ENCODE measurements around the gene CIT. TPM values are rescaled to one million over a fixed set of nuclear protein-coding genes. Genes with fewer than 3 reads are reported as not detected.

CIT gene
- total and polyA plus RNA-seq, 4 donors: 0.31 to 24.7 (median 1.8) TPM

DNA sequence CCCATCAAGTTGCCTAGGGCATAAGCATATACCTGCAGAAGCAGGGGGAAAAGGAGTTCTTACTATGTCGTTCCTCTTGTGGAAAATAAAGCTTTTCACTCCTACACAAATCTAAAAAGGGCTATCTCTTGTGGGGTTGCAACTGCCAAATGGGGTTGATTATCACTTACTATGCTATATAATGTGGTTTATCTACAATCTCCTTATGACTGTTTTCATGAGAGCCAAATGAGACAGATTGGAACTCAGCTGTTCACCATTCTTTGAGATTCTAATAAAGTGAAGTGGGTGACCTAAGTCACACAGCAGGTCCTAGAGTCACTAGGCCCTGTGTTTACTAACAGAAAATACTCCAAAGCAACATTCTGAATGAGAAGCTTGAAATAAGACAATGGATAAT, 47.7 kb downstream of the CIT start:
- Histone ChIP-seq H3K4me3 (ENCODE audit: low read depth in 1 of 3, low read length in 3 of 3) (no peak overlapping the region), H3K4me1 (ENCODE audit: control insufficient read depth in 4 of 4, insufficient read depth in 4 of 4, low read length in 3 of 4) (no peaks in the 10 kb centered on the region), H3K9me3 (ENCODE audit: control insufficient read depth in 4 of 4, low read length in 3 of 4) (no peaks in the 10 kb centered on the region), H3K9ac (ENCODE audit: low read depth in 1 of 2, low read length in 2 of 2) (no peak overlapping the region), H3K36me3 (ENCODE audit: control insufficient read depth in 4 of 4, insufficient read depth in 3 of 4, low read depth in 1 of 4, low read length in 3 of 4) (no peaks in the 10 kb centered on the region), H3K27ac (ENCODE audit: low read depth in 1 of 2, low read length in 2 of 2) (no peak overlapping the region), H3K27me3 (ENCODE audit: control insufficient read depth in 4 of 4, insufficient read depth in 4 of 4, low read length in 3 of 4) (no peaks in the 10 kb centered on the region)
- 96% methylated on average over 1 of the region's 1 CpG for WGBS
- DNase-seq (ENCODE audit: low spot score): no peak
- no peak for TF ChIP-seq RXRA (IDR thresholded peaks at IDR 0.05)

DNA sequence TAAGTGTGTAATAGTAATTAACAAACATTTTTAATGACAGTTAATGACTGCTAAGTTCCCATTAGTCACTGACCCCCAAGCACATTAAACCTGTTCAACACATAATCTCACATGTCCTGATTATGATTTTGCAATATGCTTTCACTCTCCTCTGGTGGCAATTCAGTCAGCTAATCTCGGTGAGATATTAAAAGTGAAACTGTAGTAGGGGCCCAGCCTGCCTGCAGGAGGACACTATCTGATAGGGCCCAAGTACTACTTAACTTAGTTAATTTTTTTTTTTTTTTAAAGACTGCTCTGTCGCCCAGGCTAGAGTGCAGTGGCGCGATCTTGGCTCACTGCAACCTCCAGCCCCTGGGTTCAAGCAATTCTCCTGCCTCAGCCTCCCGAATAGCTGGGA, 48.8 kb downstream of the CIT start:
- WGBS: 94% methylated on average over 5 of the region's 5 CpGs
- H3K27ac ChIP-seq (ENCODE audit: low read depth in 1 of 2, low read length in 2 of 2): no peak overlapping the region
- DNase-seq (ENCODE audit: low spot score): no peak
- H3K4me1 ChIP-seq (ENCODE audit: control insufficient read depth in 4 of 4, insufficient read depth in 4 of 4, low read length in 3 of 4): no peaks in the 10 kb centered on the region
- no peak overlapping the region for H3K9ac ChIP-seq (ENCODE audit: low read depth in 1 of 2, low read length in 2 of 2)
- TF ChIP-seq, protein P1, sequence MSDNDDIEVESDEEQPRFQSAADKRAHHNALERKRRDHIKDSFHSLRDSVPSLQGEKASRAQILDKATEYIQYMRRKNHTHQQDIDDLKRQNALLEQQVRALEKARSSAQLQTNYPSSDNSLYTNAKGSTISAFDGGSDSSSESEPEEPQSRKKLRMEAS (IDR thresholded peaks at IDR 0.05): no peak
- no peak for TF ChIP-seq RXRA (IDR thresholded peaks at IDR 0.05)
- TF ChIP-seq JUND (IDR thresholded peaks at IDR 0.05): no peak
- no peak for TF ChIP-seq FOXA1 (IDR thresholded peaks at IDR 0.05)
- TF ChIP-seq FOXA2 (IDR thresholded peaks at IDR 0.05): no peak
- no peak for TF ChIP-seq RAD21 (IDR thresholded peaks at IDR 0.05)
- TF ChIP-seq YY1 (IDR thresholded peaks at IDR 0.05): no peak
- TF ChIP-seq HNF4A (conservative IDR thresholded peaks at IDR 0.05): no peak
- TF ChIP-seq, protein P2, sequence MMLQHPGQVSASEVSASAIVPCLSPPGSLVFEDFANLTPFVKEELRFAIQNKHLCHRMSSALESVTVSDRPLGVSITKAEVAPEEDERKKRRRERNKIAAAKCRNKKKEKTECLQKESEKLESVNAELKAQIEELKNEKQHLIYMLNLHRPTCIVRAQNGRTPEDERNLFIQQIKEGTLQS (IDR thresholded peaks at IDR 0.05): no peak
- no peak for TF ChIP-seq TAF1 (conservative IDR thresholded peaks at IDR 0.05)
- TF ChIP-seq, protein P3, sequence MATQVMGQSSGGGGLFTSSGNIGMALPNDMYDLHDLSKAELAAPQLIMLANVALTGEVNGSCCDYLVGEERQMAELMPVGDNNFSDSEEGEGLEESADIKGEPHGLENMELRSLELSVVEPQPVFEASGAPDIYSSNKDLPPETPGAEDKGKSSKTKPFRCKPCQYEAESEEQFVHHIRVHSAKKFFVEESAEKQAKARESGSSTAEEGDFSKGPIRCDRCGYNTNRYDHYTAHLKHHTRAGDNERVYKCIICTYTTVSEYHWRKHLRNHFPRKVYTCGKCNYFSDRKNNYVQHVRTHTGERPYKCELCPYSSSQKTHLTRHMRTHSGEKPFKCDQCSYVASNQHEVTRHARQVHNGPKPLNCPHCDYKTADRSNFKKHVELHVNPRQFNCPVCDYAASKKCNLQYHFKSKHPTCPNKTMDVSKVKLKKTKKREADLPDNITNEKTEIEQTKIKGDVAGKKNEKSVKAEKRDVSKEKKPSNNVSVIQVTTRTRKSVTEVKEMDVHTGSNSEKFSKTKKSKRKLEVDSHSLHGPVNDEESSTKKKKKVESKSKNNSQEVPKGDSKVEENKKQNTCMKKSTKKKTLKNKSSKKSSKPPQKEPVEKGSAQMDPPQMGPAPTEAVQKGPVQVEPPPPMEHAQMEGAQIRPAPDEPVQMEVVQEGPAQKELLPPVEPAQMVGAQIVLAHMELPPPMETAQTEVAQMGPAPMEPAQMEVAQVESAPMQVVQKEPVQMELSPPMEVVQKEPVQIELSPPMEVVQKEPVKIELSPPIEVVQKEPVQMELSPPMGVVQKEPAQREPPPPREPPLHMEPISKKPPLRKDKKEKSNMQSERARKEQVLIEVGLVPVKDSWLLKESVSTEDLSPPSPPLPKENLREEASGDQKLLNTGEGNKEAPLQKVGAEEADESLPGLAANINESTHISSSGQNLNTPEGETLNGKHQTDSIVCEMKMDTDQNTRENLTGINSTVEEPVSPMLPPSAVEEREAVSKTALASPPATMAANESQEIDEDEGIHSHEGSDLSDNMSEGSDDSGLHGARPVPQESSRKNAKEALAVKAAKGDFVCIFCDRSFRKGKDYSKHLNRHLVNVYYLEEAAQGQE (IDR thresholded peaks at IDR 0.05): no peak
- TF ChIP-seq NR2F2 (IDR thresholded peaks at IDR 0.05): no peak
- TF ChIP-seq HNF4G (IDR thresholded peaks at IDR 0.05): no peak
- TF ChIP-seq, protein P4, sequence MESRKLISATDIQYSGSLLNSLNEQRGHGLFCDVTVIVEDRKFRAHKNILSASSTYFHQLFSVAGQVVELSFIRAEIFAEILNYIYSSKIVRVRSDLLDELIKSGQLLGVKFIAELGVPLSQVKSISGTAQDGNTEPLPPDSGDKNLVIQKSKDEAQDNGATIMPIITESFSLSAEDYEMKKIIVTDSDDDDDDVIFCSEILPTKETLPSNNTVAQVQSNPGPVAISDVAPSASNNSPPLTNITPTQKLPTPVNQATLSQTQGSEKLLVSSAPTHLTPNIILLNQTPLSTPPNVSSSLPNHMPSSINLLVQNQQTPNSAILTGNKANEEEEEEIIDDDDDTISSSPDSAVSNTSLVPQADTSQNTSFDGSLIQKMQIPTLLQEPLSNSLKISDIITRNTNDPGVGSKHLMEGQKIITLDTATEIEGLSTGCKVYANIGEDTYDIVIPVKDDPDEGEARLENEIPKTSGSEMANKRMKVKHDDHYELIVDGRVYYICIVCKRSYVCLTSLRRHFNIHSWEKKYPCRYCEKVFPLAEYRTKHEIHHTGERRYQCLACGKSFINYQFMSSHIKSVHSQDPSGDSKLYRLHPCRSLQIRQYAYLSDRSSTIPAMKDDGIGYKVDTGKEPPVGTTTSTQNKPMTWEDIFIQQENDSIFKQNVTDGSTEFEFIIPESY (IDR thresholded peaks at IDR 0.05): no peak
- no peaks in the 10 kb centered on the region for H3K27me3 ChIP-seq (ENCODE audit: control insufficient read depth in 4 of 4, insufficient read depth in 4 of 4, low read length in 3 of 4)
- no peak overlapping the region for H3K4me3 ChIP-seq (ENCODE audit: low read depth in 1 of 3, low read length in 3 of 3)
- H3K9me3 ChIP-seq (ENCODE audit: control insufficient read depth in 4 of 4, low read length in 3 of 4): no peaks in the 10 kb centered on the region
- H3K36me3 ChIP-seq (ENCODE audit: control insufficient read depth in 4 of 4, insufficient read depth in 3 of 4, low read depth in 1 of 4, low read length in 3 of 4): no peaks in the 10 kb centered on the region

DNA sequence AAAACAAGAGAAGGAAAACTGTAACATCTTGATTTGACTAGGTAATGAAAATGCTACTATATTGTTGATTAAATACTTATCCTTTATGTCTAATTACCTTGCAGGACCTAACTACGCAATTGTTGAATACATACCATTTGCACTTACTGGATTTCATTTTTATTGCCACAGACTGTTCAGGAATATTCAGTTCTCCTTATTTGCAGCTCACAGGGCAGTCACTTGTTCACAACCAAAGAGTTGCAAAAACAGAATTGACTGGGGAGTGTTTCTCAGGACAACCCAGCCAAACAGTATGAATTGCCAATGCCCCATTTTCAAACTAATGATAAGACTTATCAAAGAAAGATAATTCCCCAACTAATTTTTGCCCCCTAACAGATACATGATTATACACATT, 49.4 kb downstream of the CIT start:
- 98% methylated on average over 1 of the region's 1 CpG for WGBS
- Histone ChIP-seq H3K27me3 (ENCODE audit: control insufficient read depth in 4 of 4, insufficient read depth in 4 of 4, low read length in 3 of 4) (no peaks in the 10 kb centered on the region), H3K36me3 (ENCODE audit: control insufficient read depth in 4 of 4, insufficient read depth in 3 of 4, low read depth in 1 of 4, low read length in 3 of 4) (no peaks in the 10 kb centered on the region), H3K27ac (ENCODE audit: low read depth in 1 of 2, low read length in 2 of 2) (no peak overlapping the region), H3K9me3 (ENCODE audit: control insufficient read depth in 4 of 4, low read length in 3 of 4) (no peaks in the 10 kb centered on the region), H3K4me1 (ENCODE audit: control insufficient read depth in 4 of 4, insufficient read depth in 4 of 4, low read length in 3 of 4) (no peaks in the 10 kb centered on the region), H3K9ac (ENCODE audit: low read depth in 1 of 2, low read length in 2 of 2) (no peak overlapping the region), H3K4me3 (ENCODE audit: low read depth in 1 of 3, low read length in 3 of 3) (no peak overlapping the region)
- no peak for DNase-seq (ENCODE audit: low spot score)
- no peak for TF ChIP-seq FOXA1 (IDR thresholded peaks at IDR 0.05)
- TF ChIP-seq TAF1 (conservative IDR thresholded peaks at IDR 0.05): no peak
- no peak for TF ChIP-seq FOXA2 (IDR thresholded peaks at IDR 0.05)
- TF ChIP-seq, protein P2 (IDR thresholded peaks at IDR 0.05): no peak
- TF ChIP-seq, protein P4 (IDR thresholded peaks at IDR 0.05): no peak
- TF ChIP-seq JUND (IDR thresholded peaks at IDR 0.05): no peak
- TF ChIP-seq SP1 (IDR thresholded peaks at IDR 0.05): no peak
- TF ChIP-seq, protein P1 (IDR thresholded peaks at IDR 0.05): no peak
- no peak for TF ChIP-seq GABPA (IDR thresholded peaks at IDR 0.05 in 1 of 2, conservative IDR thresholded peaks at IDR 0.05 in 1 of 2)
- no peak for TF ChIP-seq NR2F2 (IDR thresholded peaks at IDR 0.05)
- TF ChIP-seq, protein P5, sequence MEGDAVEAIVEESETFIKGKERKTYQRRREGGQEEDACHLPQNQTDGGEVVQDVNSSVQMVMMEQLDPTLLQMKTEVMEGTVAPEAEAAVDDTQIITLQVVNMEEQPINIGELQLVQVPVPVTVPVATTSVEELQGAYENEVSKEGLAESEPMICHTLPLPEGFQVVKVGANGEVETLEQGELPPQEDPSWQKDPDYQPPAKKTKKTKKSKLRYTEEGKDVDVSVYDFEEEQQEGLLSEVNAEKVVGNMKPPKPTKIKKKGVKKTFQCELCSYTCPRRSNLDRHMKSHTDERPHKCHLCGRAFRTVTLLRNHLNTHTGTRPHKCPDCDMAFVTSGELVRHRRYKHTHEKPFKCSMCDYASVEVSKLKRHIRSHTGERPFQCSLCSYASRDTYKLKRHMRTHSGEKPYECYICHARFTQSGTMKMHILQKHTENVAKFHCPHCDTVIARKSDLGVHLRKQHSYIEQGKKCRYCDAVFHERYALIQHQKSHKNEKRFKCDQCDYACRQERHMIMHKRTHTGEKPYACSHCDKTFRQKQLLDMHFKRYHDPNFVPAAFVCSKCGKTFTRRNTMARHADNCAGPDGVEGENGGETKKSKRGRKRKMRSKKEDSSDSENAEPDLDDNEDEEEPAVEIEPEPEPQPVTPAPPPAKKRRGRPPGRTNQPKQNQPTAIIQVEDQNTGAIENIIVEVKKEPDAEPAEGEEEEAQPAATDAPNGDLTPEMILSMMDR (IDR thresholded peaks at IDR 0.05; ENCODE audit: low read depth, low read length, missing input control): no peak
